ENCODE measurements around the gene FANCE. TPM values are rescaled to one million over a fixed set of nuclear protein-coding genes. Genes with fewer than 3 reads are reported as not detected.

FANCE gene
- polyA plus RNA-seq, 1 donor from 2014 or later, result 7.1 TPM

DNA sequence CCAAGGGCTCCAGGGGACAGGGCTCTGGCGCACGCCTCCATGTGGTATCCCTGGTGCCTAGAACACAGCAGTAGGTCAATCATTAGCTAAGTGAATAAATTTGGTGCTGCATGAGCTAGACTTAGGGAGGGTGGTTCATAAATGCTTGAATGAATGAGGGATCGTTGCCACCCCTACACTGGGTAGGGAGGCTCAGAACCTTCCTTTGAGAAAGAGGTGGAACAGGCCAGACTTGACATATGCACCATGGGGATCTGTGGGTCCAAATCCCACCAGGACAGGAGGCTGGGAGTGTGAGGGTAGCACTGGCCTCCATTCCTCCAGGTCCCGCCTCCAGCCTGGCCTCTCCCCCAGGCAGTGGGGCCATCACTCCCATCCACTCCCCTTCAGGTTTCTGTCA is 30.9 kb downstream of the FANCE start:
- H3K9ac ChIP-seq (ENCODE audit: low read length), result no peak overlapping the region
- H3K27ac ChIP-seq (ENCODE audit: low read length), result no peak overlapping the region
- no peaks in the 10 kb centered on the region for H3F3A ChIP-seq (ENCODE audit: insufficient read depth, low read length, poor library complexity, severe bottlenecking)
- no peak overlapping the region for H3K4me2 ChIP-seq (ENCODE audit: low read length)
- H3K79me2 ChIP-seq (replicated peaks; ENCODE audit: insufficient read depth, low read length), result no peaks in the 10 kb centered on the region
- H4K20me1 ChIP-seq (ENCODE audit: insufficient read depth), result no peaks in the 10 kb centered on the region
- H3K36me3 ChIP-seq (ENCODE audit: insufficient read depth, low read length), result no peaks in the 10 kb centered on the region
- H3K27me3 ChIP-seq (ENCODE audit: insufficient read depth, low read depth, low read length), result no peaks in the 10 kb centered on the region
- H3K9me3 ChIP-seq (ENCODE audit: low read length), result no peaks in the 10 kb centered on the region
- TF ChIP-seq MXI1 (conservative IDR thresholded peaks at IDR 0.05; ENCODE audit: poor library complexity, severe bottlenecking) (no peak), SMC3 (conservative IDR thresholded peaks at IDR 0.05; ENCODE audit: poor library complexity) (no peak), RAD21 (conservative IDR thresholded peaks at IDR 0.05) (no peak), TAF1 (IDR thresholded peaks at IDR 0.05; ENCODE audit: low read depth) (no peak)
- TF ChIP-seq, protein P1, sequence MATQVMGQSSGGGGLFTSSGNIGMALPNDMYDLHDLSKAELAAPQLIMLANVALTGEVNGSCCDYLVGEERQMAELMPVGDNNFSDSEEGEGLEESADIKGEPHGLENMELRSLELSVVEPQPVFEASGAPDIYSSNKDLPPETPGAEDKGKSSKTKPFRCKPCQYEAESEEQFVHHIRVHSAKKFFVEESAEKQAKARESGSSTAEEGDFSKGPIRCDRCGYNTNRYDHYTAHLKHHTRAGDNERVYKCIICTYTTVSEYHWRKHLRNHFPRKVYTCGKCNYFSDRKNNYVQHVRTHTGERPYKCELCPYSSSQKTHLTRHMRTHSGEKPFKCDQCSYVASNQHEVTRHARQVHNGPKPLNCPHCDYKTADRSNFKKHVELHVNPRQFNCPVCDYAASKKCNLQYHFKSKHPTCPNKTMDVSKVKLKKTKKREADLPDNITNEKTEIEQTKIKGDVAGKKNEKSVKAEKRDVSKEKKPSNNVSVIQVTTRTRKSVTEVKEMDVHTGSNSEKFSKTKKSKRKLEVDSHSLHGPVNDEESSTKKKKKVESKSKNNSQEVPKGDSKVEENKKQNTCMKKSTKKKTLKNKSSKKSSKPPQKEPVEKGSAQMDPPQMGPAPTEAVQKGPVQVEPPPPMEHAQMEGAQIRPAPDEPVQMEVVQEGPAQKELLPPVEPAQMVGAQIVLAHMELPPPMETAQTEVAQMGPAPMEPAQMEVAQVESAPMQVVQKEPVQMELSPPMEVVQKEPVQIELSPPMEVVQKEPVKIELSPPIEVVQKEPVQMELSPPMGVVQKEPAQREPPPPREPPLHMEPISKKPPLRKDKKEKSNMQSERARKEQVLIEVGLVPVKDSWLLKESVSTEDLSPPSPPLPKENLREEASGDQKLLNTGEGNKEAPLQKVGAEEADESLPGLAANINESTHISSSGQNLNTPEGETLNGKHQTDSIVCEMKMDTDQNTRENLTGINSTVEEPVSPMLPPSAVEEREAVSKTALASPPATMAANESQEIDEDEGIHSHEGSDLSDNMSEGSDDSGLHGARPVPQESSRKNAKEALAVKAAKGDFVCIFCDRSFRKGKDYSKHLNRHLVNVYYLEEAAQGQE (IDR thresholded peaks at IDR 0.05; ENCODE audit: borderline replicate concordance), result no peak
- H3K4me3 ChIP-seq (ENCODE audit: low read length), result no peak overlapping the region
- H3K9me2 ChIP-seq (ENCODE audit: insufficient read depth, low read length), result no peaks in the 10 kb centered on the region
- no peak overlapping the region for H2AFZ ChIP-seq (ENCODE audit: low read depth, low read length)

GRCh38 chr6:35483490-35483889 is 31.4 kb downstream of the FANCE start:
- Histone ChIP-seq H3K9ac (ENCODE audit: low read length) (no peak overlapping the region), H3K36me3 (ENCODE audit: insufficient read depth, low read length) (no peaks in the 10 kb centered on the region), H3K27me3 (ENCODE audit: insufficient read depth, low read depth, low read length) (no peaks in the 10 kb centered on the region), H3K79me2 (replicated peaks; ENCODE audit: insufficient read depth, low read length) (no peaks in the 10 kb centered on the region), H3K4me3 (ENCODE audit: low read length) (no peak overlapping the region), H3K9me3 (ENCODE audit: low read length) (no peaks in the 10 kb centered on the region), H3F3A (ENCODE audit: insufficient read depth, low read length, poor library complexity, severe bottlenecking) (no peaks in the 10 kb centered on the region), H3K27ac (ENCODE audit: low read length) (no peak overlapping the region), H2AFZ (ENCODE audit: low read depth, low read length) (no peak overlapping the region), H3K9me2 (ENCODE audit: insufficient read depth, low read length) (no peaks in the 10 kb centered on the region), H4K20me1 (ENCODE audit: insufficient read depth) (no peaks in the 10 kb centered on the region), H3K4me2 (ENCODE audit: low read length) (no peak overlapping the region)
- TF ChIP-seq TAF1 (IDR thresholded peaks at IDR 0.05; ENCODE audit: low read depth), result no peak
- no peak for TF ChIP-seq EP300 (conservative IDR thresholded peaks at IDR 0.05; ENCODE audit: poor library complexity, severe bottlenecking)
- TF ChIP-seq POLR2AphosphoS5 (IDR thresholded peaks at IDR 0.05), result no peak
- no peak for TF ChIP-seq MXI1 (conservative IDR thresholded peaks at IDR 0.05; ENCODE audit: poor library complexity, severe bottlenecking)
- no peak for TF ChIP-seq EZH2 (IDR thresholded peaks at IDR 0.05; ENCODE audit: borderline replicate concordance, insufficient read depth, low read length, poor library complexity, severe bottlenecking)
- TF ChIP-seq, protein P1 (IDR thresholded peaks at IDR 0.05; ENCODE audit: borderline replicate concordance), result no peak
